Measurements from ENCODE around the gene CACNA2D2. TPM values are rescaled to one million over a fixed set of nuclear protein-coding genes. Genes with fewer than 3 reads are reported as not detected.

CACNA2D2 gene
- total and polyA plus RNA-seq, 2 of the 8 experiments (the other 6 are each of a cell fraction or from before 2014, with no cell fraction given) = 14.1 to 25.0 TPM

DNA sequence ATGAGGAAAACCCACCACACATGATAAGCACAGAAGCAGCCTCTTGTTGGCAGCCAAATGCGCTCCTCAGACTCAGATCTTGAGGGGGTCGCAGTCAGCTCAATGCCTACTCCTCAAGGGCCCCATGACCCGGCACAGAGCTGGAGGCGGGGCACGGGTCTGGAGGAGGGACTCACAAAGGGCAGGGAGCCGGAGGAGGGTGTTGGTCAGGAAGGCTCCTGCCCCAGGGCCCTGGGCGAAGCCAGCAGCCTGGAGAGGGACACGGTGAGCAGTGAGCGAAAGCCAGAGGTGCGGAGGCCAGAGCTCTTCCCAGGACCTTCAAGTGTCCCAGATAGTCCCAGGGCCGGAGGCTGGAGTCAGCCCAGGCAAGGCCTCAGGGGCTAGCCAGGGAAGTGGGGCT, 9.8 kb downstream of the CACNA2D2 start (continued):
- TF ChIP-seq, protein P1, sequence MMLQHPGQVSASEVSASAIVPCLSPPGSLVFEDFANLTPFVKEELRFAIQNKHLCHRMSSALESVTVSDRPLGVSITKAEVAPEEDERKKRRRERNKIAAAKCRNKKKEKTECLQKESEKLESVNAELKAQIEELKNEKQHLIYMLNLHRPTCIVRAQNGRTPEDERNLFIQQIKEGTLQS (IDR thresholded peaks at IDR 0.05; ENCODE audit: insufficient read depth, low read depth, low read length) = no peak
- TF ChIP-seq CHD2 (IDR thresholded peaks at IDR 0.05; ENCODE audit: low read length) (no peak), BRCA1 (IDR thresholded peaks at IDR 0.05; ENCODE audit: low read depth, low read length) (no peak), KDM1A (IDR thresholded peaks at IDR 0.05; ENCODE audit: borderline replicate concordance, low read length) (no peak), CHD1 (IDR thresholded peaks at IDR 0.05; ENCODE audit: low read depth, low read length) (no peak), SP4 (IDR thresholded peaks at IDR 0.05; ENCODE audit: low read length) (no peak), TBP (IDR thresholded peaks at IDR 0.05; ENCODE audit: low read depth, low read length) (no peak), TAF7 (optimal IDR thresholded peaks at IDR 0.05; ENCODE audit: borderline replicate concordance, low read depth, low read length) (no peak)
- TF ChIP-seq, protein P2, sequence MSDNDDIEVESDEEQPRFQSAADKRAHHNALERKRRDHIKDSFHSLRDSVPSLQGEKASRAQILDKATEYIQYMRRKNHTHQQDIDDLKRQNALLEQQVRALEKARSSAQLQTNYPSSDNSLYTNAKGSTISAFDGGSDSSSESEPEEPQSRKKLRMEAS (IDR thresholded peaks at IDR 0.05) = no peak

Measured in H1 (cell line).